Measurements from ENCODE around the gene WNK2.
A peak's percentile ranks its signal among the peaks of the same experiment; 100 is the strongest.

WNK2 gene

GRCh38 chr9:93297659-93298497 lies 113.9 kb downstream of the WNK2 start:
- DNase-seq, result no peak

DNA sequence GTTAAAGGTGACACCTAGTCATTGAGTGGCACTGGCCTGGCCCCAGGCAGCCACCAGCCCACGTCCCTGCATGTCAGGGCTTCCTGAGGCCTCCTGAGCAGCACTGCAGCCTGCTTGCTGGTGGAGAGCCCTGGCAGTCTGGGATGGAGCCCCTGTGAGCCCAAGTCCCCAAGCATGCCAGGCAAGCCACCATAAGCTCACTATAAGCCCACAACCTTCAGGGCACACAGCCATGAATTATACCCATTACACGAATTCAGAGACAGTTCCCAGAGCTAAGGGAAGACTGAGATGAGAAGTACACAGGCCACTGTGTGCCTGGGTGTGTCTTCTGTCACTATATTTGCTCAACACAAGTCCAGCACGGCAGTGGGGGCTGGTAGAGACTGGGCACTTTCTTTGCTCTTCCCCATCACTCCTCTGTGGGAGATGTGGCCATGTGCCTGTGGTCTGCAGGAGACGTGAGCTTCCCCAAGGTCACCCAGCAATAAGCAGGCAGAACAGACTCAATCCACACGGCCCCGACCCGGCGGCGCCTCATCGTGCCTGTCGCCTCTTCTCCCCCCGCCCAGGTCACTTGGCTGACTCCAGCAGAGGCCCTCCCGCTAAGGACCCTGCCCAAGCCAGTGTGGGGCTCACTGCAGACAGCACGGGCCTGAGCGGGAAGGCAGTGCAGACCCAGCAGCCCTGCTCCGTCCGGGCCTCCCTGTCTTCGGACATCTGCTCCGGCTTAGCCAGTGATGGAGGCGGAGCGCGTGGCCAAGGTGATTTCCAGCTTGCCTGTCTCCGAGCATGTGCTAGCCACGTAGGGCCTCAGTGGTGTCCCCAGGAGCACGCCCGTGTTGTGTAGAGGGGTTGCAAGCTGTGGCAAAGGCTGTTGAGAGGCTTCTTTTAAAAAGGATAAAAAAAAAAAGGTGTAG lies 114.8 kb downstream of the WNK2 start:
- DNase-seq, result no peak

GRCh38 chr9:93299418-93300174 lies 115.7 kb downstream of the WNK2 start:
- no peak for DNase-seq

DNA sequence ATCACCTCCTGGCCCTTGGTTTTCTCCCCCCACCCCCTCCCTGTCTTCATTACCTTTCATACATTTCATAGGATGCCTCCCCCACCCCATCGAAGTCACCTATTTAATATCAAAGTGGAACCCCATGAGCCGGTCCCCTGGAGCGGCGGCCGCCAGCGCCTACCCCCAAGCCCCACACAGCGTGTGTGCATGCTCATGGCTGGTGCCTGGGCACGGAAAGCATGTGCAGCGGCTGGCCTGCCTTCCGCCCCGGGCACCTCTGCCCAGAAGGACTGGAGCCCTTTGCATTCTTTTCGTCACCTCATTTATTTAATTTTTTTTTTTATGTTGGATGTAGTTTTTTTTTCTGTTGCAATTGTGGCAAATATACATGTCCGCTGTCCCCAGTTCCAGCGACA lies 116.2 kb downstream of the WNK2 start:
- DNase-seq, result no peak

- no peak for DNase-seq
Observed at GRCh38 chr9:93300585-93301081, 116.7 kb downstream of the WNK2 start.

DNA sequence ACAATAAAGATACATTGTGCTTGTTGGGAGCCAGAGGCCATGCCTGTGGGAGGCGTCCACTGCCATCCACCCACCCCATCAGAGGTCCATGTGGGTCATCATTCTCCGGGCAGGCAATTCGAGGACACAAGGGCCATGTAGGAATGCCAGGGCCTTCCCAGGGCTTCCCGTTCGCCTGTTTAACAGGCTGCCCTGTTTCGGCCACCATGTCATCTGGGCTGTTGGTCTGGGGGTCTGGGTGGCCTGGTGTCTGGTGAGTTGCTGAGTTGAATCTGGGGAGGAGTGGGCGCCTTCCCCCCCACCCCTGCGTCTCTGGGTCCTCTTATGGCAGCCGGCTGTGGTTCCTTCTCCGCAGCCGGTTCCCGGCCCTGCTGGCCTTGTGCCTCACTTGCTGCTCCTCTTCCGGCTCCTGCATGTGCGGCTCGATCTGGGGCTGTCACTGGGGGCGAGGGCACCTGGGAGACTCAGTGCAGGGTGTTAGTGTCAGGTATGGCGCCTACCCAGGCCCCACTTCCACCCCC lies 117.4 kb downstream of the WNK2 start:
- DNase-seq, result no peak

GRCh38 chr9:93301911-93302541 lies 118.1 kb downstream of the WNK2 start:
- no peak for DNase-seq

- peak; percentile 81 for DNase-seq
Observed at GRCh38 chr9:93302586-93303257, 118.8 kb downstream of the WNK2 start.

DNA sequence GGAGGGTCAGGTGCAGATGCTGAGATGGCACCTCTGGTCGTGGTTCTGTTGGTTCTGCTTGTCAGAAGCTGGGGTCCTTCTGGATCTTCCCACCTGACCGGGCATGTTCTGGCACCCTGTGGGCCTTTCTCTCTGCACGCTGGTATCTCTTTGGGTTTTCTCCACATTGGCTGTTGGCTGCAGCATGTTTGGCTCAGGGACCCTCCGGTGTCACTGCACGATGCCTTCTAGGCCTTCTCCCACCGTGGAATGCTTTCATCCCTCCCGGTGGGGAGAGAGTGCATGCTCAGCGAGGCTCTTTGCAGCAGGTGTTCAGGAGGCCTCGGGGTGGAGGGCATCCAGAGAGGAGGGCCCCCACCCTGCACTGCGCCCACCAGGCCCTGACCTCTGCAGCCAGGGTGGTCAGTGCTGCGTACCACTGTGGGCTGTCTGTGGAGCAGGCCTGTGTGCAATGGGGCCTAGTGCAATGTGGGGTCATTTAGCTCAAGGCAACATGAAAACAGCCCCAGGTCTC lies 119.4 kb downstream of the WNK2 start:
- DNase-seq, result no peak

DNA sequence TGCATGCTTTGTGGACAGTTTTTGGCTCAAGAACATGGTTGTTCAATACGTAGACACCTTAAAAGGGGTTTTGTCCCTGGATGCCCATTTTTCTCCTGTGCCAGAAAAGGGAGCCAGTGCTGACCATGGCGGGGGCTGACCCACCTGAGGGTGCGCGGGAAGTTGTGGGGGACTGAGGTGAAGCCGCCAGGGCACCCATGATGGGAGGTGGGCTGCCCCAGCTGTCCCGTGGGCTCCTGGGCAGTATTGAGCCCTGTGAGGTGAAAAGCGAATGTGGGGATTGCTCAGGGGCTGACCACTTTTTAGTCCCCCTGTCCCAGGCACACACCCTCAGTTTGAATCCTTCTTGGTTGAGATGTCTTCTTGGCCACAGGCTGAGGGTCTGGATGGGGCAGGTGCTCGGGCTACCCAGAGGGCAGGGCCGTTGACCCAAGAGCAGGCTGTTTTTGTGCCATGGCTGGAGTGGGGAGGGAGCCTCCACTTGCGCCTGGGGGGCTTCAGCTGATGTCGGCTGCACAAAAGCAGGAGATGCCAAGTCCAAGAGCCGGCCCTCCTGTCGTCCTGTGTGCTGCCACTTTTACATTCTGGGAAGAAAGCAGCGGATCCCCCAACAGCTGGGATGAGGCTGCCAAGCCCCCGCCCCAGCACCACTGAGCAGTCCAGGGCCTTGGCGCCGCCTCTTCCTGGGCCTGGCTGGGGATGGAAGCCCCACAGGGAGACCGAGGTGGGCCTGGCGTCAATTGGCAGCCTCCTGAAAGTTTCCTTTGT lies 120.1 kb downstream of the WNK2 start:
- no peak for DNase-seq

DNA sequence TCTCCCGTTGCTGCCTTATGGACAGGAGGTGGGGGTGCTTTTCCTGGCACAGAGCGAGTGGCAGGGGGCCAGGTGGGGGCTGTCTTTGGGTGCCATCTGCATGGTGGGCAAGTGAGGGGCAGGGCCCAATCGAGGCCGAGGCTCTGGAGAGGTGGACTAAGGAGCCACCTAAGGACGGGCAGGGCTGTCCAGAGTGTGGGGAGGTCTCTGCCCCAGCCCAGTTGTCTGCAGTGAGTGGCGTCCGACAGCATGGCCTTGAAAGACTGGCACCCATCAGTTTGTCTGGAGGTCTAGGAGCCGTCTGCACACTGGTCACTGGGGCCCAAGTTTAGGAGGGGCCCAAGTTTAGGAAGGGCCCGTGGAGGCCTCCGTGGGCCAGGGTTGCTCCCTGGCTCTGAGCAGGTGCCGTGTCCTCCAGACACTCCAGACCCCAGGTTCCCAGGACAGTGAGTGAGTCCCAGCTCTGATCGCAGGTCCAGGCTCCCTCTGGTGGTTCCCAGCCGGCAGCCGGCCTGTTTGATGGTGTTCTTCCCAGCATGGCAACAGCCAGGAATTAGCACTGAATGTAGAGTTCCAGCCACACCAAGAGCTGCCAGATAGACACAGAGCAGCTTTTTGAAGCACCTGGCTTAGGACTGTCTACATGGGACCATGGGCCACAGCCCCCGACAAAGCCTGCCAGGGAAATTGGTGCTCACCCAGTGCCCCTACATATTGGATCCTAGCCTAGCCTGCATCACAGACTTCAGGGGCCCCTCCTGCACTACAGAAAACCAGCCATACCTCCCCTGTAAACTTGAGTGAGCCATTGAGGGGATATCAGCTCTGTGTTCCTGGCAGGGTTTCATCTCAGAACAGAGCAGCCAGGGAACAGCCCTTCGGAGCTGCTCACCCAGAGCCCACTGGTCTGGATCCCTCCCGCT lies 120.9 kb downstream of the WNK2 start:
- DNase-seq, result no peak

GRCh38 chr9:93305497-93306020 lies 121.6 kb downstream of the WNK2 start:
- DNase-seq, result no peak

DNA sequence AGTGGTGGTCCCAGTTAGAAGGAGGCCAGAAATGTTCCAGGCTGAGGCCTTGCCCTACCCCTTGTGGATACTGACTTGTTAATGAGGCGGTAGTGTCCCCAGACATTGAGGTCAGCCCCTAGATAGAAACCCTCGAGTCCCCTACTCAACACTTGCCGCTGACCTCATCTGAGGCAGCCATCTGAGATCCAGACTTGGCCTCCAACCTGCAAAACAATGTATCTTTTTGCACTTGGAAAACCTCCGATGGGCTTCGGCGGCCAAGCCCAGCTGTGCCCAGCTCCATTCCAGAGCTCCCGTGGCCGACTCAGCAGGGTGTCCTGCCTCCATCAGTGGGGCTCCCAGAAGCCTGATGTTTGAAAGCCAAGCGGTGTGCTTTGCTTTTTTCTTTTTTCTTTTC lies 122.1 kb downstream of the WNK2 start:
- no peak for DNase-seq

GRCh38 chr9:93306579-93307091 lies 122.7 kb downstream of the WNK2 start:
- DNase-seq, result no peak

- no peak for DNase-seq
Observed at GRCh38 chr9:93307468-93308157, 123.7 kb downstream of the WNK2 start.

GRCh38 chr9:93308158-93308602 lies 124.2 kb downstream of the WNK2 start:
- DNase-seq, result no peak

DNA sequence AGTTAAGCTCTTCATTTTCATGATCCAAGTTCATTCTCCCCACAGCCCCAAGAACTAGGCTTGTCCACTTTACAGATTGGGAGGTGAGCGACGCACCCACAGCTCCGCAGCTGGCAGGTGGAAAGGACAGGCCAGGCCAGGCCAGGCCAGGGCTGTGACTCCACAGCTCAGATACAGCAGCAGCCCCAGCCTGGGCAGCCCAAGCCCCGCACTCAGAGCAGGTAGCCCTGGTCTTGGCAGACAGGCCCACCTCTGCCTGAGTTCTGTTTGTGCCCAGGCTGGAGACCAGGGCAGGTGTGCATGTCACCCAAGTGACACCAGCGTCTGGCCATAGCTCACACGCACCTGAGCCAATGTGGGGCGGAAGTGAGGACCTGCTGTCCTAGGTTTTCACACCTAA lies 124.7 kb downstream of the WNK2 start:
- no peak for DNase-seq

GRCh38 chr9:93309889-93310425 lies 126.0 kb downstream of the WNK2 start:
- DNase-seq, result no peak
